Measurements from ENCODE around the gene PNLDC1.

Gene PNLDC1

DNA sequence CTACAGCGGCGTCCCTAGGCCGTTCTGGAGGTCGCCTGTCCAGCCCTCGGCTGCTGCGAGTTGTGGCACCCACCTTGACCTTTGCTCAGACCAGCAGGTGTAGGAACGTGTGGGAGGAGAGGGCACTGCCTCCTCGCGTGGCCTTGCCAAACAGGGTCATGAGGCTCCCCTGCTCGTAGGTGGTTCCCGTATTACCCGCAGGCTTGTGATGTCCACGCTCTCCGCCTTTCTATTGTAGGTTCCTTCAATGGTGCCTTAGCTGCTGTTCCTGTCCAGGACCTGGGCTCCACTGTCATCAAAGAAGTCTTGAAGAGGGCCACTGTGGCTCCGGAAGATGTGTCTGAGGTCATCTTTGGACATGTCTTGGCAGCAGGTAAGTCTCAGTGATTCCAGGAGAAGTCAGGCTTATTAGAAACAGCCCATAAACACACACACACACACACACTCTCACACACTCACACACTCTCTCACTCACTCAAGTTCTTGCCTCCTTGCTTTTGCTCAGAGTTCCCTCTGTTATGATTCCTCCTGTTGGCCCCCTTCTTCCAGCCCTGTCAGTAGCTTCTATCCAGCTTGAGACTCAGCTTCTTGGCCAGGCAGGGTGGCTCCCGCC lies 37.3 kb upstream of the PNLDC1 start:
- TF ChIP-seq, protein P1, sequence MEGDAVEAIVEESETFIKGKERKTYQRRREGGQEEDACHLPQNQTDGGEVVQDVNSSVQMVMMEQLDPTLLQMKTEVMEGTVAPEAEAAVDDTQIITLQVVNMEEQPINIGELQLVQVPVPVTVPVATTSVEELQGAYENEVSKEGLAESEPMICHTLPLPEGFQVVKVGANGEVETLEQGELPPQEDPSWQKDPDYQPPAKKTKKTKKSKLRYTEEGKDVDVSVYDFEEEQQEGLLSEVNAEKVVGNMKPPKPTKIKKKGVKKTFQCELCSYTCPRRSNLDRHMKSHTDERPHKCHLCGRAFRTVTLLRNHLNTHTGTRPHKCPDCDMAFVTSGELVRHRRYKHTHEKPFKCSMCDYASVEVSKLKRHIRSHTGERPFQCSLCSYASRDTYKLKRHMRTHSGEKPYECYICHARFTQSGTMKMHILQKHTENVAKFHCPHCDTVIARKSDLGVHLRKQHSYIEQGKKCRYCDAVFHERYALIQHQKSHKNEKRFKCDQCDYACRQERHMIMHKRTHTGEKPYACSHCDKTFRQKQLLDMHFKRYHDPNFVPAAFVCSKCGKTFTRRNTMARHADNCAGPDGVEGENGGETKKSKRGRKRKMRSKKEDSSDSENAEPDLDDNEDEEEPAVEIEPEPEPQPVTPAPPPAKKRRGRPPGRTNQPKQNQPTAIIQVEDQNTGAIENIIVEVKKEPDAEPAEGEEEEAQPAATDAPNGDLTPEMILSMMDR (IDR thresholded peaks at IDR 0.05; ENCODE audit: extremely low read depth, insufficient read depth, missing control alignments), result no peak
- peak; percentile 30 for DNase-seq (ENCODE audit: low spot score)
- in situ Hi-C loops (cut with MboI; ENCODE audit: low pct_unique_long_range_greater_than_20kb, low sequenced_read_pairs, unreplicated experiment), result no loop called here

DNA sequence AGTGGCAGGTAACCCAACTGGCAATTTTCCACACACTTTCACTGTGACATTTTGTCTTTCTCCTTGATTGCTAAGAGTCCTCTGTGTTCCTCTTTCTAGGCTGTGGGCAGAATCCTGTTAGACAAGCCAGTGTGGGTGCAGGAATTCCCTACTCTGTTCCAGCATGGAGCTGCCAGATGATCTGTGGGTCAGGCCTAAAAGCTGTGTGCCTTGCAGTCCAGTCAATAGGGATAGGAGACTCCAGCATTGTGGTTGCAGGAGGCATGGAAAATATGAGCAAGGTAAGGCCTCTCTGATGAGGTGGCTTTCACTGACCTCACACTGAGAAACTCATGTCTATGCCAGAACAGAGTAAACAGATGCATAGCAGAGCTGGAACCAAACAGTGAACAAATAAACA lies 33.2 kb upstream of the PNLDC1 start:
- in situ Hi-C loops (cut with MboI; ENCODE audit: low pct_unique_long_range_greater_than_20kb, low sequenced_read_pairs, unreplicated experiment), result no loop called here
- DNase-seq (ENCODE audit: low spot score), result no peak
- TF ChIP-seq, protein P1 (IDR thresholded peaks at IDR 0.05; ENCODE audit: extremely low read depth, insufficient read depth, missing control alignments), result no peak

DNA sequence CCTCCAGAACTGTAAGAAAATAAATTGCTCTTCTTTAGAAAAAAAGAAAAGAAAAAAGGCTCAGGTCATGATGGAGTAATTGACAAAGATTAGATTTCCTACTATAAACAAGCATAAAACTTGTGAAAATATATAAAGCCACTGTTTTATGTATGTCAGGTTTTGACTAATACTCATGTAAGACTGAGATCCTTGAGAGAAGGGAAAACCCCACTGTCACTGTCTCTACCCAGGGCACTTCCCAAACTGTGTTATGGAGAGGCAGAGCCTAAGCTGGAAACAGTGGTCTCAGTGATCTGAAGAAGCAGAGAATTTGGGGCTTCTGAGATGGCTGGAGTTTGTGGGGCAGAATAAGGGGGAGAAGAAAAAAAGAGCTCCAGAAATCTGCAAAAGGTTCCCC lies 30.6 kb upstream of the PNLDC1 start:
- in situ Hi-C loops (cut with MboI; ENCODE audit: low pct_unique_long_range_greater_than_20kb, low sequenced_read_pairs, unreplicated experiment), result no loop called here
- no peak for DNase-seq (ENCODE audit: low spot score)
- TF ChIP-seq, protein P1 (IDR thresholded peaks at IDR 0.05; ENCODE audit: extremely low read depth, insufficient read depth, missing control alignments), result no peak

DNA sequence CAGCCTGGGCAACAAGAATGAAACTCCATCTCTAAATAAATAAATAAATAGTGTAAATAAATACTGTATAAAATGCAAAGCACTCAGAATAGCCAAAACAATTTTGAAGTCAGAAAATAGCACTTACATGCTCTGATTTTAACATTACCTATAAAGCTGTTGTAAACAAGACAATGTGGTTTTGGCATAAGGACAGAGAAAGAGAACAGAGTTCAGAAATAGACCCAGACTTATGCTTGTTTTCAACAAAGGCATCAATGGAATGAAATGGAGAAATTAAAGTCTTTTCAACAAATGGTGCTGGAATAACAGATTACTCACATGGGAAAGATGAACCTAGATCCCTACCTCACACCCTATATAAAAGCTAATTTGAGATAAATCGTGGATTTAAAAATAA lies 27.9 kb upstream of the PNLDC1 start:
- TF ChIP-seq, protein P1 (IDR thresholded peaks at IDR 0.05; ENCODE audit: extremely low read depth, insufficient read depth, missing control alignments), result no peak
- in situ Hi-C loops (cut with MboI; ENCODE audit: low pct_unique_long_range_greater_than_20kb, low sequenced_read_pairs, unreplicated experiment), result no loop called here
- no peak for DNase-seq (ENCODE audit: low spot score)

DNA sequence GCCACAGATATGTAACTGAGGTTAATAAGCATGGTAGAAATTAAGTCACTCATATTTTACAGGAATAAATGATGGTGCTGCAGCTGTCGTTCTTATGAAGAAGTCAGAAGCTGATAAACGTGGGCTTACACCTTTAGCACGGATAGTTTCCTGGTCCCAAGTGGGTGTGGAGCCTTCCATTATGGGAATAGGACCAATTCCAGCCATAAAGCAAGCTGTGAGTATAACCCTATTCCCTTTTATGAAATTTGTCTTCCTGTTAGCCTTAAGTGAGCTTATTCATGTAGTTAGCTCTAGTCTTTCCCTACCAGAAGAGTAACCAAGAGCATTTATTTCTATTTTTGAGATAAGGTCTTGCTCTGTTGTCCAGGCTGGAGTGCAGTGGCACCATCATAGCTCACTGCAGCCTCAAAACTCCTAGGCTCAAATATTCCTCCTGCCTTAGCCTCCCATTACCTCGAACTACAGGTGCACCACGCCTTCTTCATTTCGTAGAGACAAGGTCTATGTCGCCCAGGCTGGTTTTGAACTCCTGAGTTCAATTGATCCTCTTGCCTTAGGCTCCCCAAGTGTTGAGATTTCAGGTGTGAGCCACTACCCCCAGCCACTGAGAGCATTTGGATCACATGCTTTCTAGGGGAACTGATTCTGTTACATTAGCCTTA lies 22.7 kb upstream of the PNLDC1 start:
- TF ChIP-seq, protein P1 (IDR thresholded peaks at IDR 0.05; ENCODE audit: extremely low read depth, insufficient read depth, missing control alignments), result no peak
- DNase-seq (ENCODE audit: low spot score), result no peak
- in situ Hi-C loops (cut with MboI; ENCODE audit: low pct_unique_long_range_greater_than_20kb, low sequenced_read_pairs, unreplicated experiment), result no loop called here

DNA sequence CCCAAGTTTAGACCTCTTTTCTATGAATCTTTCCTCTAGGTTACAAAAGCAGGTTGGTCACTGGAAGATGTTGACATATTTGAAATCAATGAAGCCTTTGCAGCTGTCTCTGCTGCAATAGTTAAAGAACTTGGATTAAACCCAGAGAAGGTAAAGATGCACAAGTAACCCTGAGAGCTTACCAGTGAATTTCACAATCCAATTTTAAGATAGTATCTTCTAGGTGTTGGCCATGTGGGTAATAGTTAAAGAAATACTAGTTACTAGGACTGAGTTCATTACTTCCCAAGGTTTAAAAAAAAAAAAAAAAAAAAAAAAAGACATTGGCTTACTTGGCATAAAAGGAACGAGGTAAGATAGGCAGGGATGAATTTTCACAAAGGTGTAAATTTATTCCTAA lies 21.9 kb upstream of the PNLDC1 start:
- no peak for DNase-seq (ENCODE audit: low spot score)
- TF ChIP-seq, protein P1 (IDR thresholded peaks at IDR 0.05; ENCODE audit: extremely low read depth, insufficient read depth, missing control alignments), result no peak
- in situ Hi-C loops (cut with MboI; ENCODE audit: low pct_unique_long_range_greater_than_20kb, low sequenced_read_pairs, unreplicated experiment), result no loop called here

Measured in GM13977 (cell line).